T-cell (primary cell): ENCODE results near the gene SPRED2. TPM values are rescaled to one million over a fixed set of nuclear protein-coding genes. Genes with fewer than 3 reads are reported as not detected.

Source experiments
- ATAC-seq, 4 experiments: fragments of 200-7000 bp in 3 of 4; fragments of 150-1000 bp in 1 of 4; cut with Tn5 transposase; replicated peaks in 1 of 4; 1 replicate in 3 of 4; 2 replicates in 1 of 4; pipeline ENCODE4 v1.10.0; 2021; ENCODE audit warnings: moderate library complexity in 3 of 4, mild to moderate bottlenecking in 2 of 4, moderate number of reproducible peaks in 1 of 4
- CTCF ChIA-PET, 2 donors: fragments of 300-600 bp; sonication (Branson Sonifier 250); formaldehyde crosslinking; loops; one replicate each; lab custom pipeline; 2022; ENCODE audit warnings: antibody characterized with exemption in 2 of 2; lab: Charles Lee
- POLR2A ChIA-PET, 2 donors: fragments of 300-600 bp; sonication (Branson Sonifier 250); formaldehyde crosslinking; loops; one replicate each; lab custom pipeline; 2022; ENCODE audit warnings: antibody characterized with exemption in 2 of 2; lab: Charles Lee
- DNase-seq, 35 experiments: peaks; one replicate each; pipeline versions ENCODE4 v3.0.0 to v3.0.0-alpha.2; 2013 to 2023
- H3K27ac ChIP-seq: one replicate; pipeline ENCODE4 v1.5.1; 2013; ENCODE audit warnings: low read length
- H3K27me3 ChIP-seq, 2 experiments: replicated peaks in 1 of 2; 1 replicate in 1 of 2; 2 replicates in 1 of 2; pipeline versions ENCODE4 v1.6.1 to v1.7.0; 2013; ENCODE audit warnings: low read length in 1 of 2, mixed read lengths in 1 of 2; ENCODE audit not compliant: control insufficient read depth in 2 of 2, insufficient read depth in 2 of 2; ENCODE audit errors: extremely low read depth in 1 of 2
- H3K36me3 ChIP-seq, 2 donors: 1 replicate in 1 of 2; 2 replicates in 1 of 2; pipeline versions ENCODE4 v1.6.1 to v1.7.0; 2013; ENCODE audit warnings: low read length in 1 of 2; ENCODE audit not compliant: control insufficient read depth in 2 of 2, insufficient read depth in 1 of 2; ENCODE audit errors: extremely low read depth in 1 of 2
- H3K4me1 ChIP-seq, 2 experiments: 1 replicate in 1 of 2; 2 replicates in 1 of 2; pipeline versions ENCODE4 v1.6.1 to v1.7.0; 2013; ENCODE audit warnings: low read length in 2 of 2, mixed read lengths in 1 of 2; ENCODE audit not compliant: insufficient read depth in 2 of 2, control insufficient read depth in 1 of 2; ENCODE audit errors: extremely low read depth in 1 of 2
- H3K4me3 ChIP-seq, 2 donors: 1 replicate in 1 of 2; 2 replicates in 1 of 2; pipeline versions ENCODE4 v1.5.1 to v1.7.0; 2013; ENCODE audit warnings: mild to moderate bottlenecking in 2 of 2, low read length in 1 of 2, moderate library complexity in 1 of 2; ENCODE audit not compliant: control insufficient read depth in 1 of 2; ENCODE audit errors: extremely low read depth in 1 of 2
- H3K9me3 ChIP-seq: 2 replicates; pipeline ENCODE4 v1.7.0; 2013
- H3K27ac Mint-ChIP-seq, 2 donors: one replicate each; pipeline ENCODE4 v1.8.0; 2020 to 2021; ENCODE audit warnings: mild to moderate bottlenecking in 2 of 2, mixed read lengths in 2 of 2
- H3K27me3 Mint-ChIP-seq, 2 donors: one replicate each; pipeline ENCODE4 v1.8.0; 2021 to 2022; ENCODE audit warnings: mixed read lengths in 2 of 2
- H3K36me3 Mint-ChIP-seq: one replicate; pipeline ENCODE4 v1.8.0; 2021; ENCODE audit warnings: mixed read lengths
- H3K4me1 Mint-ChIP-seq, 3 donors: one replicate each; pipeline ENCODE4 v1.8.0; 2020 to 2022; ENCODE audit warnings: mixed read lengths in 3 of 3, mild to moderate bottlenecking in 1 of 3
- H3K4me3 Mint-ChIP-seq, 3 donors: one replicate each; pipeline ENCODE4 v1.8.0; 2020 to 2022; ENCODE audit warnings: mild to moderate bottlenecking in 3 of 3, mixed read lengths in 3 of 3, moderate library complexity in 3 of 3
- H3K9me3 Mint-ChIP-seq, 3 donors: one replicate each; pipeline ENCODE4 v1.8.0; 2020 to 2022; ENCODE audit warnings: mixed read lengths in 3 of 3
- WGBS: methylation state at CpG from one replicate; pipeline ENCODE4 v1.1.5; 2013; ENCODE audit warnings: missing lambda C conversion rate; ENCODE audit not compliant: insufficient coverage; 5-methylcytosine and 5-hydroxymethylcytosine counted together
- total RNA-seq, 35 experiments: library from RNA in 6 of 35; stranded (reverse) in 6 of 35; fragments of 120-200 nt in 1 of 35; gene quantifications; one replicate each; pipeline versions ENCODE4 v1.2.1 to v1.2.4 and lab custom pipeline; 2013 to 2026

The SPRED2 gene
- total RNA-seq, 5 donors from 2014 or later (not counting 1 experiment from before 2014, with no cell fraction given), result 0.73 to 3.2 (median 1.2) TPM

GRCh38 chr2:65345631-65346030, 86.8 kb downstream of the SPRED2 start:
- ATAC-seq (no peak), DNase-seq (no peak)
- H3K27ac ChIP-seq, result no peak overlapping the region
- 83% methylated on average over 1 of the region's 3 CpGs for WGBS
- no peaks in the 10 kb centered on the region for H3K9me3 Mint-ChIP-seq
- peaks cover 0 to 8% of the 10 kb centered on the region in 2 experiments for H3K4me1 ChIP-seq
- H3K27me3 Mint-ChIP-seq, result no peaks in the 10 kb centered on the region
- no peaks in the 10 kb centered on the region for H3K27me3 ChIP-seq
- H3K9me3 ChIP-seq, result no peaks in the 10 kb centered on the region
- H3K4me1 Mint-ChIP-seq, result peaks cover 3 to 11% (median 4%) of the 10 kb centered on the region in 3 donors
- CTCF ChIA-PET, result interaction anchor here in 1 of 2 donors (0.6 kb wide), 1 partner anchor 88 kb away, joined by 5 read pairs; no protein-coding TSS in a partner anchor
- H3K4me3 Mint-ChIP-seq, result no peak overlapping the region
- H3K36me3 Mint-ChIP-seq, result no peaks in the 10 kb centered on the region
- POLR2A ChIA-PET, result no interaction called here
- no peaks in the 10 kb centered on the region for H3K36me3 ChIP-seq
- no peak overlapping the region for H3K4me3 ChIP-seq
- H3K27ac Mint-ChIP-seq, result no peak overlapping the region

GRCh38 chr2:65344689-65345088, 87.7 kb downstream of the SPRED2 start:
- ChIA-PET CTCF (interaction anchor here in 1 of 2 donors (0.7 kb wide), 1 partner anchor 14 kb away, joined by 5 read pairs; no protein-coding TSS in a partner anchor), POLR2A (no interaction called here)
- Histone ChIP-seq H3K36me3 (no peaks in the 10 kb centered on the region), H3K9me3 (no peaks in the 10 kb centered on the region), H3K4me1 (peaks cover 0 to 2% of the 10 kb centered on the region in 2 experiments), H3K27me3 (no peaks in the 10 kb centered on the region), H3K27ac (no peak overlapping the region), H3K4me3 (no peak overlapping the region)
- H3K27me3 Mint-ChIP-seq, result no peaks in the 10 kb centered on the region
- no peak for ATAC-seq
- WGBS, result 56% methylated on average over 4 of the region's 15 CpGs
- DNase-seq, result no peak
- H3K9me3 Mint-ChIP-seq, result no peaks in the 10 kb centered on the region
- no peak overlapping the region for H3K27ac Mint-ChIP-seq
- no peak overlapping the region for H3K4me3 Mint-ChIP-seq
- H3K4me1 Mint-ChIP-seq, result peaks cover 0 to 5% (median 2%) of the 10 kb centered on the region in 3 donors
- no peaks in the 10 kb centered on the region for H3K36me3 Mint-ChIP-seq

DNA sequence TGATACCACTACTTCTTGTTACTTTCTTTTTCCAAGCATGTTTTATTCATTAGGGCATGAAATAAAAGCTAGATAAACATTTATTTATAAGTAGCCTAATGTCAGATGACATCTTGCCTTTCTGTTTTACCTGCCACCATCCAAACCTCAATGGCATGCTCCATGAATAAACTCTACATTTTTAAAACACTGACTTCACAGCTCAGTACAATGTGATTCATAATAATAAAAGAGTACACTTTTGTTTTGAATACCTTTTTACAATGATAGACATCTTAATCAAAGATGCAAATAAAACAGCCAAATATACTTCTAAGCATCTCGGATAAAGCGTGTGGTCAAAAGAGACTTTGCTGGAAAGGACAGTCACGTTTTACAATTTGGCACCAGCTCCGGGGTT, 88.2 kb downstream of the SPRED2 start:
- peaks cover 0 to 2% (median 0%) of the 10 kb centered on the region in 3 donors for H3K4me1 Mint-ChIP-seq
- no peaks in the 10 kb centered on the region for H3K27me3 Mint-ChIP-seq
- ATAC-seq, result no peak
- H3K4me1 ChIP-seq, result peaks cover 0 to 2% of the 10 kb centered on the region in 2 experiments
- POLR2A ChIA-PET, result interaction anchor here in 1 of 2 donors (0.7 kb wide), 1 partner anchor 60 kb away, joined by 12 read pairs; no protein-coding TSS in a partner anchor
- no peak overlapping the region for H3K27ac Mint-ChIP-seq
- H3K36me3 Mint-ChIP-seq, result no peaks in the 10 kb centered on the region
- H3K36me3 ChIP-seq, result no peaks in the 10 kb centered on the region
- no peak for DNase-seq
- H3K4me3 ChIP-seq, result no peak overlapping the region
- CTCF ChIA-PET, result interaction anchor here in 1 of 2 donors (0.7 kb wide), 1 partner anchor 14 kb away, joined by 5 read pairs; no protein-coding TSS in a partner anchor
- H3K9me3 ChIP-seq, result no peaks in the 10 kb centered on the region
- WGBS, result 92% methylated on average over 3 of the region's 4 CpGs
- H3K27me3 ChIP-seq, result no peaks in the 10 kb centered on the region
- H3K4me3 Mint-ChIP-seq, result no peak overlapping the region
- no peaks in the 10 kb centered on the region for H3K9me3 Mint-ChIP-seq
- no peak overlapping the region for H3K27ac ChIP-seq

- Mint-ChIP-seq H3K27me3 (no peaks in the 10 kb centered on the region), H3K9me3 (no peaks in the 10 kb centered on the region), H3K4me1 (peaks cover 0 to 2% (median 0%) of the 10 kb centered on the region in 3 donors), H3K4me3 (no peak overlapping the region), H3K36me3 (no peaks in the 10 kb centered on the region), H3K27ac (no peak overlapping the region)
- no peak for ATAC-seq
- peaks cover 0 to 2% of the 10 kb centered on the region in 2 experiments for H3K4me1 ChIP-seq
- H3K27me3 ChIP-seq, result no peaks in the 10 kb centered on the region
- no peaks in the 10 kb centered on the region for H3K36me3 ChIP-seq
- ChIA-PET CTCF (no interaction called here), POLR2A (no interaction called here)
- no peak overlapping the region for H3K27ac ChIP-seq
- H3K9me3 ChIP-seq, result no peaks in the 10 kb centered on the region
- H3K4me3 ChIP-seq, result no peak overlapping the region
- DNase-seq, result no peak
Measured at GRCh38 chr2:65343386-65343785, 89.0 kb downstream of the SPRED2 start.

DNA sequence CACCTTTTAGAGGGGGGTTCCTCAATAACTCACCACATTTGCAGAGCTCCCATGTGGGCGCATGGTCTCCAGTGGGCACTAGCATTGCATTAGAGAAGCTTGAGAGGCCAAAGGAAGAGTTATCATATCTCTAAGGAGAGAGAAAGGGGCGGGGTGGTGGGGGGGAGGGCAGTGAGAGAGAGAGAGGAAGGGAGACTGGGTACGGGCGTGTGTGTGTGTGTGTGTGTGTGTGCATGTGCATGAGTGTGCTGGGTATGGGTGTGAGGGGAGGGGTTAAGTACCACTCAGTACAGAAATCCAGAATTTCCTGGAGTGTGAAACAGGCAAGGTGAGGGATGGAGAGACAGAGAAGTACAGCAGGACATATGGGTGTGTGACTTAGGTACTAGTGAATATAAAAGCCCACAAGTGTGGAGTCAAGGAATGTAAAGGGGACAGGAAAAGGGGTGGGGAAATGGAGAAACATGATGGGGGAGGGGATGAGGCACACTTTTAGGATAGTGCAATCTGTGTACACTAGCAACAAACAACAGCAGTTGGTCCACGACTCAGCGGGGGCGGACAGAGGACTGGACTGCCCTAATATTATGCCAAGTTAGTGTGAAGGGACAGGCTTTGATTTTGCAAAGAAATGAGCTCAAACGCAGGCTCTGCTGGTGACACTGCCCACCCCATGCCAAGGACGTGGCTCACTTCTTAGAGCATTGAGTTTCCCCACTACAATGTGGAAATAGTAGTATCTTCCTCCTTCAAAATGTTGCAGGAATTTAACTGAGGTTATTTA, 91.3 kb downstream of the SPRED2 start:
- no CpG with 5 or more reads among the region's 9 CpGs for WGBS
- ChIA-PET POLR2A (no interaction called here), CTCF (no interaction called here)
- DNase-seq (no peak), ATAC-seq (no peak)
- Histone ChIP-seq H3K4me1 (no peaks in the 10 kb centered on the region), H3K27ac (no peak overlapping the region), H3K9me3 (no peaks in the 10 kb centered on the region), H3K36me3 (no peaks in the 10 kb centered on the region), H3K27me3 (no peaks in the 10 kb centered on the region), H3K4me3 (no peak overlapping the region)
- no peaks in the 10 kb centered on the region for H3K27me3 Mint-ChIP-seq
- no peak overlapping the region for H3K4me3 Mint-ChIP-seq
- H3K9me3 Mint-ChIP-seq, result no peaks in the 10 kb centered on the region
- no peak overlapping the region for H3K27ac Mint-ChIP-seq
- H3K4me1 Mint-ChIP-seq, result peaks cover 0 to 2% (median 0%) of the 10 kb centered on the region in 3 donors
- H3K36me3 Mint-ChIP-seq, result no peaks in the 10 kb centered on the region

DNA sequence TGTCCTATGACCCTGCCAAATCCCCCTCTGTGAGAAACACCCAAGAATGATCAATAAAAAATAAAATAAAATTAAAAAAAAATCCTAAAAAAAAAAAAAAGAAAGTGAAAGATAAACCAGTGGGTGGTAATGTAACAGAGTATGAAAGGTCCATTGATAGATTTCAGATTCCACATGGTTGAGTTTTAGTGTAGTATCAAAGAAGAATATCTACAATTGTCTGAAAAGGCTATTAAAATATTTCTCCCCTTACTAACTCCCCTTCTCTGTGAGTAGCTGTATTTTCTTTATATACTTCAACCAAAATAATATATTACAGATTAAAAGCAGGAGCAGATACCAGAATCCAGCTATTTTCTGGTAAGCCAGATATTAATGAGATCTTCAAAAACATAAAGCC, 92.8 kb downstream of the SPRED2 start:
- no peak for ATAC-seq
- H3K27me3 ChIP-seq, result no peaks in the 10 kb centered on the region
- Mint-ChIP-seq H3K36me3 (no peaks in the 10 kb centered on the region), H3K27me3 (no peaks in the 10 kb centered on the region), H3K27ac (no peak overlapping the region), H3K4me1 (peaks cover 0 to 2% (median 0%) of the 10 kb centered on the region in 3 donors), H3K9me3 (no peaks in the 10 kb centered on the region), H3K4me3 (no peak overlapping the region)
- ChIA-PET POLR2A (no interaction called here), CTCF (interaction anchor here in 1 of 2 donors (0.6 kb wide), 1 partner anchor 81 kb away, joined by 5 read pairs; no protein-coding TSS in a partner anchor)
- H3K4me1 ChIP-seq, result no peaks in the 10 kb centered on the region
- no peaks in the 10 kb centered on the region for H3K9me3 ChIP-seq
- no peak overlapping the region for H3K27ac ChIP-seq
- DNase-seq, result no peak
- no peaks in the 10 kb centered on the region for H3K36me3 ChIP-seq
- H3K4me3 ChIP-seq, result no peak overlapping the region
